Vagina (tissue), 2 donors: ENCODE data around the gene ZNF219.

Experiments used
- CTCF ChIP-seq, 3 experiments: fragments of 450-650 bp in 2 of 3; fragments of 200-600 bp in 1 of 3; sonication (generic) in 1 of 3; IDR thresholded peaks; one replicate each; pipeline ENCODE4 v1.5.1; 2017 to 2019; ENCODE audit warnings: antibody characterized with exemption in 3 of 3, mild to moderate bottlenecking in 2 of 3, moderate library complexity in 2 of 3
- POLR2A ChIP-seq, 2 donors: fragments of 450-650 bp; IDR thresholded peaks; one replicate each; pipeline ENCODE4 v1.6.1; 2017; ENCODE audit warnings: antibody characterized with exemption in 2 of 2, mild to moderate bottlenecking in 2 of 2, moderate library complexity in 2 of 2
- POLR2AphosphoS5 ChIP-seq, 2 donors: sonication (generic); formaldehyde crosslinking; IDR thresholded peaks; one replicate each; pipeline ENCODE4 v1.9.0; 2017; ENCODE audit warnings: antibody characterized with exemption in 2 of 2, mild to moderate bottlenecking in 2 of 2, low read depth in 1 of 2; ENCODE audit not compliant: insufficient read depth in 1 of 2

GRCh38 chr14:21113369-21113768, 14.9 kb upstream of the ZNF219 start:
- no peak for TF ChIP-seq POLR2A (IDR thresholded peaks at IDR 0.05)
- TF ChIP-seq CTCF (IDR thresholded peaks at IDR 0.05): no peak
- no peak for TF ChIP-seq POLR2AphosphoS5 (IDR thresholded peaks at IDR 0.05; ENCODE audit: insufficient read depth in 1 of 2, low read depth in 1 of 2)
